Measurements from ENCODE around the gene ESCO1.

ESCO1 gene

DNA sequence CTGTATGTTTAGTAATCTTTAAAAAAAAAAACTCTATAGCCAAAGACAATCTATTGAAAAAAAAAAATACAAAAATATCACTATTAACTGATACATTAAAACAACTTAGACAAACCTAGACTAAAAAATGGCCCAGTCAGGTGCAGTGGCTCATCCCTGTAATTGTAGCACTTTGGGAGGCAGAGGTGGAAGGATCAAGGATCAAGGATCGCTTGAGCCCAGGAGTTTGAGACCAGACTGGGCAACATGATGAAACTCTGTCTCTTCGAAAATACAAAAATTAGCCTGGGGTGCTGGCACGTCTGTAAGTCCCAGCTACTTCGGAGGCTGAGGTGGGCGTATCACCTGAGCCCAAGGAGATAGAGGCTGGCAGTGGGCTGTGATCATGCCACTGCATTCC, 16.1 kb downstream of the ESCO1 start:
- no peak for DNase-seq (ENCODE audit: low read depth)

DNA sequence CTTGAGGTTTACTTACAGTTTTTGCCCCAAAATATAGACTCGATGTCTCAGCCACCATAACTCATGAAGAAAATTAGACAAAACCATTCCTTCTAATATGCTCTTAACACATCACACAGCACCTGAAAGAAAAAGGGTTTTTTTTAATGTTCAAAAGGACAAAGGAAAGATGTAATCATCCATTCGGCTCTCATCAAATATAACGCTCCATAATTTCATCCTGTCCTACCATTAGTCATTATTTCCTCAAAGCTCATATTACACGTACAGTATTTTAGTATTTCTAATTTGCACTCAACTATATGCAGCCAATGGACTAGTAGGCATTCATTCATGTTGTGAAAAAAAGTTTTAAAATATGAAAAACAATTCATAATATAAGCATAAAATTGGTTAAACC, 24.8 kb downstream of the ESCO1 start:
- no peak for DNase-seq (ENCODE audit: low read depth)

DNA sequence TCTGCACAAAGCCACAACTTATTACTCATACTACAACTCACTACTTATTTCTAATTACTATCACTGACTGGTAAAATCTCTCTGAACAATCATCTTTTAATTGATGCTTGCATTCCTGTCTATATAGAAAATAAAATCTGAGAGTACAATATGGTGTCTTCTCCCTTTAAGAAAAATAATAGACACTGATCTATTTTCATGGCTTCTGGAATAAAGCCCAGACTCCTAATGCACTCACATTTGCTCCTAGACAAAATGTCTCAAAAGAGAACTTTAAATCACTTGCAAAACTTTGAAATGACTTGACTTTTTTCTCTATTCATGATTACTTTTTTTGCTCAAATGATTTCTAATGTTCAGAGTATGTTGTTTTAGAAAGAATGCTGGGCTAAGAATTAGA, 28.7 kb downstream of the ESCO1 start:
- DNase-seq (ENCODE audit: low read depth), result no peak

DNA sequence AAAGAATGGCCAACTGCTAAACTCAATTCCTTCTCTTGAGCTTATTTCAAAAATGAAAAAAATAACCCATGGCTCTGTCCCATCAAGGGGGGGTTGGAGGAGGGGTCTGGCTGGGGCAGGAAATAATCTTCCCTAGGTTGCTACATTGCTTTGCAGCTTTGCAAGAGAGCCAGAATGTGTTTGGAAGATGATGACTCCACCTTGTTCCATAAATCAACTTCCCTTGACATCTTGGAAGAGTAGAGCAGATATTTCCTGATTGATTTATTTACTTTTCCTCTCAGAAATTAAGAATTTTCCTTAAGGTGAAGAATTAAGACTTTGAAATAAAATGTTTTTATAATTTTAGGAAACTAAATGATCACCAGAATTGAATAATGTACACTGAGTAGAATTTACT, 41.3 kb downstream of the ESCO1 start:
- no peak for DNase-seq (ENCODE audit: low read depth)

DNA sequence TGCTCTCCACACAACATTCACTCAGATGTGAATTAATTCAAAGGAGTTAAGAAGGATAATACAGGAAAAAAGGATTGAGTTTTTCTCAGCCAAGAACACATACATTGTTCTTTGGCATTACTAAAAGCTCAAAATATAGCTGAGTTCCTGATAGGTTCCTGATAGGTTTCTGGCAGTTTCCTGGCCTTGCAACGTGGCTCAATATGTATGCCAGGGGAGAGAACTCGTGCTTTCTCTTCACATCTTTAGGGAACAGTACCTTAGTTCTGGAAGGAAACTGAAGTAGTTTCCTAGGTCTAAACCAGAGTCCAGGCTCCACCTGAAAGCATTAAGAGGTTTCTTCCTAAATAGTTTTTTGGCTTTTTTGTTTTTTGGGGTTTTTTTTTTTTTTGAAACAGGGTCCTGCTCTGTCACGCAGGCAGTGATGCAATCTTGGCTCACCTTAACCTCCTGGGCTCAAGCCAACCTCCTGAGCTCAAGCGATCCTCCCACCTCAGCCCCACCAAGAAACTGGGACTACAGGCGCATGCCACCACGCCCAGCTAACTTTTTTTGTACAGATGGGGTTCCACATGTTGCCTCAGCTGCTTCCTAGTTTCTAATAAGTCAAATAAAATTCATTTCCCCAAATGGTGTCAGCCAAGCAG, 42.8 kb downstream of the ESCO1 start:
- no peak for DNase-seq (ENCODE audit: low read depth)

DNA sequence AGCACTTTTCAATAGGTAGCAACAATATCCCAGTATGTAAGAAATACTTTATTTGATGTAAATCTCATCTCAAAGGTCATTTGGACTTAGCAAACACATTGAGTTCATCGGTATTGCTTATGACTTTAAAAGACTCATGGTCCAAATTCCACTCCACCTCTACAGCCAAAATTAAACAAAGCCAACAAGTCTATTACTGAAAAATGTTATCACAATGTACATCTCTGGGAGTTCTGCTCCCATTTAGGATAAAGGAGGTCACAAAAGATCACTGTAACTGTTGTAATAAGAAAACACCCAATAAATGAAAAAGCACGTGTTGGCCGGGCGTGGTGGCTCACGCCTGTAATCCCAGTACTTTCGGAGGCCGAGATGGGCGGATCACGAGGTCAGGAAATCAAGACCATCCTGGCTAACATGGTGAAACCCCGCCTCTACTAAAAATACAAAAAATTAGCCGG, 50.0 kb downstream of the ESCO1 start:
- no peak for DNase-seq (ENCODE audit: low read depth)

DNA sequence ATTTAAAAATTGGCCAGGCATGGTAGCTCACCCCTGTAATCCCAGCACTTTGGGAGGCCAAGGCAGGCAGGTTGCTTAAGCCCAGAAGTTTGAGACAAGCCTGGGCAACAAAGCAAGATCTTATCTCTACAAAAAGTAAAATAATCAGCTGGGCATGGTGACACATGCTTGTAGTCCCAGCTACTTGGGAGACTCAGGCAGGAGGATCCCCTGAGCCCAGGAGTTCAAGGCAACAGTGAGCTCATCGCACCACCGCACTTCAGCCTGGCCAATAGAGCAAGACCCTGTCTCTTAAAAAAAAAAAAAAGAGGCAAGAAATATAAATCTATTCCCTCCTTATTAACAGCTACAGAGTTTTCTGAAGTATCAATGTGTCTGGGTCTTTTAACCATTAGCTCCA, 51.9 kb downstream of the ESCO1 start:
- no peak for DNase-seq (ENCODE audit: low read depth)

DNA sequence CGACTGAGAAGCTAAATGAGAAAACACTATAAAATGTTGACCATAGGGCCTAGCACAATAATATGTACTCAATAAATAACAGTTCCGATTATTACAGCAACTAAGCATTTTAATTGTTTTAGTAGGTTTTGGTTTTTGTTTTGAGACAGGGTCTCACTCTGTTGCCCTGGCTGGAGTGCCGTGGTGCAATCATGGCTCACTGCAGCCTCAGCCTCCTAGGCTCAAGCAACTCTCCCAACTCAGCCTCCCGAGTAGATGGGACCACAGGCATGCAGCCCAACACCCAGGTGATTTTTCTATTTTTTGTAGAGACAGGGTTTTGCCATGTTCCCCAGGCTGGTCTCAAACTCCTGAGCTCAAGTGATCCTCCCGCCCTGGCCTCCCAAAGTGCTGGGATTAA, 54.1 kb downstream of the ESCO1 start:
- no peak for DNase-seq (ENCODE audit: low read depth)

DNA sequence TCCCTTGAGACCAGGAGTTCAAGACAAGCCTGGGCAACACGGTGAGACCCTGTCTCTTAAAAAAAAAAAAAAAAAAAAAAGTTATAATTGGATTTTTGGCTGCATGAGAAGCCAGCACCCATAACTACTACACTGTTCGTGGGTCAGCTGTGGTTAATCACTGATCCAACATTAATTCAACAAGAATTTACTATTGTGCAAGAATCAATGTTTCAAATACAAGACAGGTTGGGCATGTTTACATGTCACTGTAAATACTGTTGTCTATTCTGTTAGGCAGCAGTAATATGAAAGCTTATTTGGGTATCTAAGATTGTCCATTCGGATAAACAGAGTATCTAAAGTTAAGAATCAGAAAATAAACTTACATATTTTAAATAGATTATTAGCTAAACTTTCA, 62.3 kb downstream of the ESCO1 start:
- DNase-seq (ENCODE audit: low read depth), result no peak

DNA sequence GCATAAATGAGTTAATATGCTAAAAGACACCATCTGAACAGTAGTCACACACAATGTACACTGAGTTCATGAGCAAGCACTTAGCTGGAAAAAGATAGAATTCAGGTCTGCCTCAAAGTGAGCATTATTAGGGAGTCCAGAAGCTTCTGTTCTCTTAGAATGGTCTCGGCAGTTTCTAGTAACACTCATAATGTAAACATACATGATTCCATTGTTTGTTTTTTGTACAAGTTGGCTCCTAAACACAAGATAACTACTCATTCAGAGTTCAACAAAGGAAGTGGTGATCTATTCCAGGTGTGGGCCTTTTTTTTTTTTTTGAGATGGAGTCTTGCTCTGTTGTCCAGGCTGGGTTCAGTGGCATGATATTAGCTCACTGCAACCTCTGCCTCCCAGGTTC, 66.2 kb downstream of the ESCO1 start:
- no peak for DNase-seq (ENCODE audit: low read depth)

DNA sequence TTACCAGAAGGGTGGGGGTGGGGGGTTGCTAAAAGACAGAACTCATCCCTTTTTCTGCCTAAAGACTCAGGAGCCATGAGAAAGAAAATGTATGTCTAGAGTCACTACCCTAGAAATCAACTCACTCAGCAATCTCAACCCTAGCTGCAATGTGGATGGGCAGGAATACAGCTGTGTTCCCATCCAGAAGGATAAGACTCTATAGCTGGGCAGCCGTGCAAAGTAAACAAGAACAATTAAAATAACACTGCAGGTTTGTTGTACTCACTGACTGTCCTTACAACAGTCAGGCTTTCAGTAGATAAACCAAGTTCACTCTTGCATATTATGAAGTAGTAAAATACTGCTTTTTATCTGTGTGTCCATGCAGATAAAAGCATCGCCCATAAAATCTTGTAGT, 74.0 kb downstream of the ESCO1 start:
- DNase-seq (ENCODE audit: low read depth), result no peak

DNA sequence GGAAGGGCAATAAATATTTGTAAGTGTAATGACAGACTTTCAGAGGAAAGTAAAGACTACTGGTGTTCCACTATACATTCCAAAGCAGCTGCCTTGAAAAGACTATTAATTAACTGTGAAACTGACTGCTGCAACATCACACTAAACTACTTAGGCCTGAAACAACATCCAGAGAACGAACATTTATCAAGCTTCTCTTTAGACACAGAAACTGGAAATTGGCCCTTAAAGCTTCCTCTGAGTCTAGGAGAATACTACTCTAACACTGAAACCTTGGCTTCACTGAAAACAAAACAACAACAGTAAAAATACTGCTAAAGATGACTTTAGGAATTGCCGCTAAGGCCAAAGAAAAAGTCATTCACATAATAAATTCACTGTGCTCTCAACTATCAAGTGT, 74.6 kb downstream of the ESCO1 start:
- no peak for DNase-seq (ENCODE audit: low read depth)

DNA sequence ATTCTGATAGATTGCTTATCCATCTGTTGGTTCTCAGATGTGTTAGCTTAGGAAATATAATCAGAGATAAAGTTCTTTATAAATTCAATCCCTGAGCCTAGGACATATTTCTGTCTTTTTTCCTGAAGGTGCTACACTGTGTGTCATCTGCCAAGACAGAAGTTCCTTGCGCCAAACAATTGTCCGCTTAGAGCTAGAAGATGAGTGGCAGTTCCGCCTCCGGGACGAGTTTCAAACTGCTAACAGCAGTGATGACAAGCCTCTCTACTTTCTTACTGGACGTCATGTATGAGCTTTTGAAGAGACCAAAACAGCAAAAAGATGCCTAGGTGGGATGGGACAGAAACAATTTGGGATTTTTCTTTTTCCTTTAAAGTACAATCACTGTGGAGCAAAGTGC, 78.0 kb downstream of the ESCO1 start:
- DNase-seq (ENCODE audit: low read depth), result no peak

DNA sequence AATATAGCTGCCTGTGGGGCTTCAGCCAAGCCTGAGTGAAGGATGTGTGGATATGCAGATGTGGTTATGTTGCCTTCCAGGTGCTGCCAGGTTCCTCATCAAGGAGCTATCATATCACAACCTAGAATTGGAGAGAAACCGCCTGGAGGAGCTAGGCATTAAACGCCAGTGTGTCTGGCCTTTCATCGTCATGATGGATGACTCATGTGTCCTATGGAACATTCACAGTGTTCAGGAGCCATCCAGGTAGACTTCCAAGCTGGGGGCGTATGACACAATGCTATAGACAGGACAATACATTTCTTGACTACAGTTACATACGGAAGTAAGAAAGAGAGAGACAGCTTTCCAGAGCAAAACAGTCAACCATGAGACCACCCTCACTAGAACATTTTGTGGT, 86.8 kb downstream of the ESCO1 start:
- no peak for DNase-seq (ENCODE audit: low read depth)

DNA sequence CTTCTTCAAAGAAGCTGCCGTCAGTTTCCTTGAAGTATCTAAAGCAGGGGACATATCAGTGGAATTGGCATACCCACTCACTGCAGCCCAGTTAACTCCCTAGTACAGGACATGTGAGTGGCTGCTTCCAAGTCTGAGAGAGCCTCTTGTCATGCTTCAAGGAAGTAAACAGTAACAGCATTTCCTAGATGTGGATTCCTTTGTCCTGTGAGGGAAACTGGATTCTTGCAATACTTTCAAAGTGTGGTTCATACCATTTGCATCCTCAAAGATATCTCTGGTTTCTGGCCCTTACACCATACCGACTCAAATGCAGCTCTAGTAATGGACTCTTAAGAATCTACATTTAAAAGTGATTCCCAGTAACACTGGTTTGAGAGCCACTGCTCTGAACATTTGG, 87.2 kb downstream of the ESCO1 start:
- DNase-seq (ENCODE audit: low read depth), result no peak

DNA sequence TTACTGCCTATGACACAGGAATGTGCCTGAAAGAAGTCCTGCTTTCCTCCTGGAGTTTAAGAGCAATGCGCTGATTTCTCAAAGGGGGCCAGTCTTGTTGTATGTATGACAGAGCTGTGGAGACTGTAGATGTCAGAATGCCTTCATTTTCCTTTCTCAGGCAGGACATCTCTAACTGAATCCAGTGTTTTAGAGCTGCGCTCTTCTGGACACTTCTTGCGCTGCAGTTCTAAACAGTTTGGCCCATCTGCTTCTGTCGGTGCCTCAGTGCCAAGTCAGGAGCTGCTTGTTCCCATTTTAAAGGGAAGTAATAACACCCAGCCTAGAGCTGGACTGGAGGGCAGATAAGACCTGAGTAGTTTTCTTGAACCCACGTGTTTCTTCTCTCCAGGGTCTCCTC, 91.4 kb downstream of the ESCO1 start:
- DNase-seq (ENCODE audit: low read depth), result no peak

DNA sequence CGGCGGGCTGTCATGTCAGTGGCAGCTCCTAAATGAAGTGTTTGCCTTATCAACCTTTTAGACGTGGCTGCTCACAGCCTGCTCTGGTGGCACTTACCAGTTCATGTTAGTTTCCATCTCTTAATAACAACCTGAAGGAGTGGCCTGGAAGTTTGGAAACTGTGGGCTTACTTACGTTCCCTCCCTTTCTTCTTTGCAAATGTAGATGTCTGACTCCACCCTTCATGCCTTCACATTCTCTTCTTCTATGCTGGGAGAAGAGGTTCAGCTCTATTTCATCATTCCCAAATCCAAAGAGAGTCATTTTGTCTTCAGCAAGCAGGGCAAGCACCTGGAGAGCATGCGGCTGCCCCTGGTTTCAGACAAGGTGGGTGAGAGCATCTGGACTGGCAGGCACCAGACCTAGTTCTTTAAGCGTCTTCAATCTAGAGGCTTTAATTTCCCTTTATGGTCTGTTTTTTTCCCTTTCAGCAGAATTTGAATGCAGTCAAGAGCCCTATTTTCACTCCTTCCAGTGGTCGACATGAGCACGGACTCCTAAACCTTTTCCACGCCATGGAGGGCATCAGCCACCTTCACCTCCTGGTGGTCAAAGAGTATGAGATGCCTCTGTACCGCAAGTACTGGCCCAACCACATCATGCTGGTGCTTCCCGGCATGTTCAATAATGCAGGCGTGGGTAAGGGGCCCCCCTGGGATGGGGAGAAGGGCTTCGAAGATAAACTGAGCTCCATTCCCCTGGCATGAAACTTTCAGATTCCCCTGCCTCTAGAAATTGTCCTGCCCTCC, 92.4 kb downstream of the ESCO1 start:
- no peak for DNase-seq (ENCODE audit: low read depth)

DNA sequence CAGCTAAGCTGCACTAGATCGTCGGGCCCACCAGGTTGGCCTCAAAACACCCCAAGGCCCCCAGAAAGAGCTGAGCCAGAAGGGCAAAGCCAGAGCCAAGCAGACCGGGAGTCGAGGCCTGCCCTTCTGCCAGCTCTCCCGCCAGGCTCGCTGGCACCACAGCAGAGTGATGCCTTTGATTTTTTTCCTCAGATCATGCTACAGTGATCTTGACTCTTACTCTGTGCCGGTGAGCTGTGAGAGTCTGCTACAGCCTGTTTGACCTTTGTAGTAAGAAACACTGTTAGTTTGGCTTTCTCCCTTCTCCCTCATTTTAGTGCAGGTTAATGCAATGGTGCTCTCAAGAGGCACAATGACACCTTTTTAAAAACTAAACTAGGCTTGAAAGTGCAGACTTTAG, 97.8 kb downstream of the ESCO1 start:
- no peak for DNase-seq (ENCODE audit: low read depth)

DNA sequence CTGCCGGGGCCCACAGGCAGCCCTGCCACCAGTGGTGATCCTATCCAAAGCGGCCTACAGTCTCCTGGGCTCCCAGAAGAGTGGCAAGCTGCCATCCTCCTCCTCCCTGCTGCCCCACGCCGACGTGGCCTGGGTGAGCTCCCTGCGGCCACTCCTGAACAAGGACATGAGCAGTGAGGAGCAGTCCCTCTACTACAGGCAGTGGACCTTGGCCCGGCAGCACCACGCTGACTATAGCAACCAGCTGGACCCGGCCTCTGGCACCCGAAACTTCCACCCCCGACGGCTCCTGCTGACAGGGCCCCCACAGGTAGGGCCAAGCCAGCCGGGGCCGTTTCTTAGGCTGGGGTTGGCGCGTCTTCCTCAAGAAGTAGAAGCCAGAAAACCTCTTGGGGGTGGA, 100.5 kb downstream of the ESCO1 start:
- DNase-seq (ENCODE audit: low read depth), result no peak

DNA sequence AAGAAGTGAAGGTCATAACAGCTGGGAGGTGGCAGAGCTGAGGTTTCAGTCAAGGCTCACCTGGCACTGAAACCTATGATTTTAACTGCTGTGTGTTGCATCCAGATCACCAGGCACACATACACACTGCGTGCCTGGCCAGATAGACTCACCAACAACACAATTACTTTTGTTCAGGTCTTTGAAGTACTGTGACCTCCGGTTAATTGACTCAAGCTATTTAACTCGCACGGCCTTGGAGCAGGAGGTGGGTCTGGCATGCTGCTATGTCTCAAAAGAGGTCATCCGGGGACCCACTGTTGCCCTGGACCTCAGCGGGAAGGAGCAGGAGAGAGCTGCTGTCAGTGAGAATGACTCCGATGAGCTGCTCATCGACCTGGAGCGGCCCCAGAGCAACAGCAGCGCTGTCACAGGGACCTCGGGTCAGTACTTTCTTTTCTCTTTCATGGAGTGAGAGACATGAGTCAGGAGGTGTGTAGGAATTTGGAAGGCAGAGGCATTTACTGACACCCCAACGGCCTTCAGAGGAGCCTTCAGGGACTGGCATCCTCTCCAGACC, 104.1 kb downstream of the ESCO1 start:
- no peak for DNase-seq (ENCODE audit: low read depth)

DNA sequence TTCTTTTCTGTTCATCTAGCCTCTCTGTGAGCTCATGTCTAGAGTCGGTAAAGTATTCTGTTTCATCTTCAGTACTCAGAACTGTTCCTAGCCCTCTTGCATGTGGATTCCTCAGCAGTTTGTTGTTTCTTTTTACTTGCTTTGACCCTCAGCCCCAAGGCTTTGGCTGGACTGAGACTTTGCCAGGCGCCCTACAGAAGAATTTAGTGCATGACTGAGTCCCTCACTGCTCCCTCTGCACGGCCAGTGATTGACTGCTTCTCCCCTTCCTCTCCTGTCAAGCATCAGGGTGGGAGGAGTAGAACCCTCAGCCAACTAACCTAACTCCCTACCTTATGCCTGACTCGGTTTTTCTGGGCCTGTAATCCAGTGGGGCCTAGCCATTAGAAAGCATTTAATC, 109.8 kb downstream of the ESCO1 start:
- no peak for DNase-seq (ENCODE audit: low read depth)

DNA sequence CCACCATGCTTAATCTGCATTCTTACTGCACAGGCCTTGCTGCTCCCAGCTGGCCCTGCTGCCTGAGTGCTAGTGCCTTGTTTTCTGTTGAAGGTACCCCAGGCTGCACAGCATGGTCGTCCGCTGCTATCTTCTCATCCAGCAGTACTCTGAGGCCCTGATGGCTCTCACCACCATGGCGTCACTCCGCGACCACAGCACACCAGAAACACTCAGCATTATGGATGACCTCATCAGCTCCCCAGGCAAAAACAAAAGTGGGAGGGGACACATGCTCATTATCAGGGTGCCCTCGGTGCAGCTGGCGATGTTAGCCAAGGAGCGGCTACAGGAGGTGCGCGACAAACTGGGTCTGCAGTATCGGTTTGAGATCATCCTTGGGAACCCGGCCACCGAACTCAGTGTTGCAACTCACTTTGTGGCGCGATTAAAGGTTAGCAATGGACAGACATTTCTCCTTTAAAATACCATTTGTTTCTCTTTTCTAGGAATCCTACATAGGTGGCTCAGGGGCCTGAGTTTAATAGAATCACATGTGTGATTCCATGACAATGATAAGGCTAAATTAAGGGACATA, 110.5 kb downstream of the ESCO1 start:
- DNase-seq (ENCODE audit: low read depth), result no peak

DNA sequence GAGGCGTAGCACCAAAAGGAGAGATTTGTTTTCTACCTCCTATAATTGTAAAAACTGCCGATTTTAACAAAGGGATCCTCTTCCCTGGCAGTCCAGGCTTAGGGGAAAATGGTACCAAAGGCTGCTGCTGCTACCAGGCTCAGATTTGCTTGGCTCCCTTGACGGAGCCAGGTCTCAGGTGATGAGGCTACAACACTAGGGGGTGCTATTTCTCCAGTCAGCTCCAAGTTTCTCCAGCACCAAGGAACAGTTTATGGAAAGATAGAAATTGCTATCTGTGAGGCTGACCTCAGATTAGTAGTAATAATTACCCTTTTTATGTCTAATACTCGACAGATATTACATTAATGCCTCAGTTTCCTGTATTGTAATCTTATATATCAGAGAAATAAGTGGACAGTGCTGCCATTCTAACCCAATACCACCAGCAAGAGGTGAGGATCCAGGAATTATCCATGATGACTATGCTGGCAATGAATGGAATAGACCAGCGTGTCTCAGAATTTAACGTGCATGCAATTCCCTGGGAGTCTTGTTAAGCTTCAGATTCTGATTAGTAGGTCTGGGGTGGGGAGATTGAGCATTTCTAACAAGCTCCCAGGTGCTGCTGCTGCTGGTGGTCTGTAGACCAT, 111.3 kb downstream of the ESCO1 start:
- DNase-seq (ENCODE audit: low read depth), result no peak
